C1 segment of cervical spinal cord (tissue), 14 donors: ENCODE measurements around the gene DGKZ.
"Not testable (repeated sequence)": the region's sequence is repeated elsewhere in the genome, so short reads cannot be mapped to it uniquely, and the experiment has no call there.

ENCODE experiments used
- DNase-seq, 14 donors: peaks; one replicate each; lab custom pipeline; 2025; lab: John Stamatoyannopoulos, UW

The DGKZ gene, protein sequence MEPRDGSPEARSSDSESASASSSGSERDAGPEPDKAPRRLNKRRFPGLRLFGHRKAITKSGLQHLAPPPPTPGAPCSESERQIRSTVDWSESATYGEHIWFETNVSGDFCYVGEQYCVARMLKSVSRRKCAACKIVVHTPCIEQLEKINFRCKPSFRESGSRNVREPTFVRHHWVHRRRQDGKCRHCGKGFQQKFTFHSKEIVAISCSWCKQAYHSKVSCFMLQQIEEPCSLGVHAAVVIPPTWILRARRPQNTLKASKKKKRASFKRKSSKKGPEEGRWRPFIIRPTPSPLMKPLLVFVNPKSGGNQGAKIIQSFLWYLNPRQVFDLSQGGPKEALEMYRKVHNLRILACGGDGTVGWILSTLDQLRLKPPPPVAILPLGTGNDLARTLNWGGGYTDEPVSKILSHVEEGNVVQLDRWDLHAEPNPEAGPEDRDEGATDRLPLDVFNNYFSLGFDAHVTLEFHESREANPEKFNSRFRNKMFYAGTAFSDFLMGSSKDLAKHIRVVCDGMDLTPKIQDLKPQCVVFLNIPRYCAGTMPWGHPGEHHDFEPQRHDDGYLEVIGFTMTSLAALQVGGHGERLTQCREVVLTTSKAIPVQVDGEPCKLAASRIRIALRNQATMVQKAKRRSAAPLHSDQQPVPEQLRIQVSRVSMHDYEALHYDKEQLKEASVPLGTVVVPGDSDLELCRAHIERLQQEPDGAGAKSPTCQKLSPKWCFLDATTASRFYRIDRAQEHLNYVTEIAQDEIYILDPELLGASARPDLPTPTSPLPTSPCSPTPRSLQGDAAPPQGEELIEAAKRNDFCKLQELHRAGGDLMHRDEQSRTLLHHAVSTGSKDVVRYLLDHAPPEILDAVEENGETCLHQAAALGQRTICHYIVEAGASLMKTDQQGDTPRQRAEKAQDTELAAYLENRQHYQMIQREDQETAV

DNA sequence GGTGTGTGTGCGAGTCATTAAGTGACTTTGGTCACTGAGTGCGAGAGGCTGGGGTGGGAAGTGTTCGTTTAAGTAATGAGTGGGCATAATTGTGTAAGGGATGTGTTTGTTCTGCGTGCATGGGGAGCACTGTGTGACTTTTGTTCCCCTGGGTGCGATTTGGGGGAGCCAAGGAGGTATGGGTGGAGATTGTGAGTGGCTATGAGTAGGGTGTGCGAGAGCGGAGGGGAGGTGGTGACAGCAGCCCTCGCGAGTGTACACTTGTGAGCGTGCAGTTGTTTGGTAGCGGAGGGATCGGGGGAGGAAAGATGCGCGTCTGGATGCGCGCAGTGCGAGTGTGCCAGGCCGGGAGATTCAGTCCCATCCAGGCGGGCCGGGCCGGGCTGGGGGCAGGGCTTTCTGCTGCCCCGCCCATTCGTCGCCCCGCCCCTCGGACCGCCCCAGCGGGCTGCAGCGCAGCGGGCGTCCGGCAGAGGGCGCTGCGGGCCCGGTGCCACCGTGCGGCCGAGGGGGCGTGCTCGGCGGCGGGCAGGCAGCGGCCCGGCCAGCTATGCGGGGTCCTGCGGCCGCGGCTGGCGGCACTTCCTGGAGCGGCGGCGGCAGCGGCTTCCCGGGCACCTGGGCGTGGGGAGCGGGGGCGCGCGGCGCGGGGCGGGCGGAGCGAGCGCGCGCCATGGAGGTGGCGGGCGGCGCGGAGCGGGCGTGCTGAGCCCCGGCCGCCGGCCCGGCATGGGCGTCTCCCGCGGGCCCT lies at the start of gene DGKZ:
Gene DGKZ, plus strand, starts transcription at position 578 of the 751 bp plus-strand sequence. CDS start 197 bp downstream, outside the sequence.
- DNase-seq = peak in 13 of 14 donors; percentile 63 to 95 (median 75)

DNA sequence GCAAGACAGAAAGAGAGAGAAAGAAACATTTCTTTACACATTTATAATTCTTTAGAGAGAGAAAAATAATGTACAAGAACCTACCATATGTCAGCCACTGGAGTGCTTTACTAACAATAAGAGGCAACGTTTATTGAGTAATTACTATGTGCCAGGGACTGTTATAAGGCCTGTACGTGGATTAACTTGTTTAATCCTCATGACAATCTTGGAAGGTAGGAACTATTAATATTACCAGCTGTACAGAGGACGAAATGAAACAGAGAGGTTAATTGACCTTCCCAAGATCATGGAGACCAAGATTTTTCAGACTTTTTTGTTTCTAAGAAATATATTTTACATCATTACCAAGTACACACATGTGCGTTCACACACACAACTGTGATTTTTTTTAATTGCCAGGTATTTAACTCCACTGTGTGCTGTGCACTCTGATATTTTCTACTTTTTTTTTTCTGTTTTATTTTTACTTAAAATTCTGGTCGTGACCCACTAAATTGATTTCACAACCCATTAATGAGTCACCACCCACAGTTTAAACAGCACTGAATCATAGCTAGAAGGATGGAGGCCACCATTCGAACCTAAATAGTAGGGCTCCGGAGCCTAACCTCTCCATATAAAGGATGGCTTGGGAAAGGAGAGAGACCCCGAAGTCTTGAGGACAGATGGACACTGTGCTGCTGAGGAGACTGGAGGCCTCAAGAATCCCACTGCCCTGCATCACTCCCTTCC lies 48.4 kb upstream of the DGKZ start:
- no peak for DNase-seq

DNA sequence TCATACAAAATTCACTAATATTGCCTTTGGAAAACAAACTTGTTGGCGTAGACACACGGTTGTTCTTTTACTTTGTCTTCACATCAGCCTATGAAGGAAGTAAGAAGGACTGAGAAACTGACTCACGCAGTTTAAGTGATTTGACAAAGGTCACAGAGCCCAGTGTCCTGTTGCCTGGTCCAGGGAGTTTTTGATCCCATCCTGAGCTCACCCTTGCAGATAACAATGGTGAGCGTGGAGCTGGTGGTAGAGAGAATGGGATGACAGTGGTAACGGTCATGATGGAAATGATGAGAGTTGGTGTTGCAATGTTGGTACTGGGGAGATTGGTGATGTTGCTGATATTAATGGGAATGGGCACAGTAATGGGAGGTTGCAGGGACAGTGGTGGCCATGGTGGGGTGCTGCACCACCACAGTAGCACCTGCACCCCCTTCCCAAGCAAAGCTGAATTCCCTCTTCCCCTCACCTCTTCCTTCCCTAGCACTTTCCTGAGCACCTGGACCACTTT lies 47.8 kb upstream of the DGKZ start:
- DNase-seq = no peak

DNA sequence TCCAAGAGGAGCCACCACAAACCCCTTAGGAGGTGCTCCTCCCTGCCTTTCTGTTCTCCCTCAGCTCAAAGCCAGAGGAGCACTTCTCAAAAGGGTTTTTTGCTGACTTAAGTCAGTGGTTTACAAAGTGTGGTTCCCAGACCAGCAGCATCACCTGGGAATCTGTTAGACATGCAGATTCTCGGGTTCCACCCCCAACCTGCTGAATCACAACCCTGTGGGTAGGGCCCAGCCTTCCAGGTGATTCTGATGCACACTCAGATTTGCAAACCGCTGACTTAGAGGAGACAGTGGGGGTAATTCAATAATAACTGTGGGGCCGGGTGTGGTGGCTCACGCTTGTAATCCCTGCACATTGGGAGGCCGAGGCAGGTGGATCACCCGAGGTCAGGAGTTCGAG lies 47.0 kb upstream of the DGKZ start:
- no peak for DNase-seq

DNA sequence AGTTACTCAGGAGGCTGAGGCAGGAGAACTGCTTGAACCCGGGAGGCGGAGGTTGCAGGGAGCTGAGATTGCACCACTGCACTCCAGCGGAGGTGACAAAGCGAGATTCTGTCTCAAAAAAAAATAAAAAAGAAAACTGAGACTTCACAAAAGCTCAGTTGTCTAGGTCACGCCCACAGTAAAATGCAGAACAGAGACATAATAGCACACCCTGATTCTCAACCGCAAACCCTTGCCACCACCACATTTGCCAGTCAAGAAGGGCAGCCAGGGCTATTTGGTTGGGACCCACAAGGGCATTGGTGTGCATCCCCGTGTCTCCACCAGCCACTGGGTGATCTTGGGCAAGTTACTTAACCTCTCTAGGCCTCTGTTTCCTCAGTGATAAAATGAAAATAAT lies 44.4 kb upstream of the DGKZ start:
- no peak for DNase-seq

DNA sequence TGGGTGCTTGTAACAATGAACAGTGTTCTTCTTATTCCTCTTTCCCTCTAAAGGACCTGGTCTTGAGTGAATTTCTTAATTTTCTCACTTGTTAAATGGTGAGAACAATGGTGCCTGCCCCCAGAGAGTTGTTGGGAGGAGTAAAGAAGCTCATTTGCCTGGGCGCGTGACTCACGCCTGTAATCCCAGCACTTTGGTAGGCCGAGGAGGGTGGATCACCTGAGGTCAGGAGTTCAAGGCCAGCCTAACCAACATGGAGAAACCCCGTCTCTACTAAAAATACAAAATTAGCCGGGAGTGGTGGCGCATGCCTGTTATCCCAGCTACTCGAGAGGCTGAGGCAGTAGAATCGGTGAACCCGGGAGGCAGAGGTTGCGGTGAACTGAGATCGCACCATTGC lies 43.2 kb upstream of the DGKZ start:
- not testable (repeated sequence) for DNase-seq

DNA sequence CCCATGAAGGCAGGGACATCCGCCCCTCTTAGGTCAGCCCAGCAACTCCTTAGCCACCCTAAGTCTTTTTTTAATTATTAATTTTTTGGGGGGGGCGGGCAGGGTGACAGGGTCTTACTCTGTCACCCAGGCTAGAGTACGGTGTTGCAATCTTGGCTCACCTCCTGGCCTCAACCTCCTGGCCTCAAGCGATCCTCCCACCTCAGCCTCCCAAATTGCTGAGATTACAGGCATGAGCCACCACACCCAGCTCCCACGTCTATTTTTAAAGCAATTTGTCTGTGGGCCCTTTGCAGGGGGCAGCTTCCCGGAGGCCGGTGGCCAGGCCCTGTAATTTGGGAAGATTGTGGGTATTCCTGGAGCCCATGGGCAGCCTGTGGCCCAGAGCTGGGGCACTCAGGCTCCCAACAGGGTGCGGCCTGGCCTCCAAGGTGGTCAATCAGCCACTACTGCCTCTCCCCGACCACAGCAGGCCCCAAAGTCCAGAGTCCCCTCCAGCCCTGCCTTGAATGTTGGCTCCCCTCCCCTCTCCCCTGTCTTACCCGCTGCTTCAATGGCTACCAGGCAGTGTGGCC lies 42.6 kb upstream of the DGKZ start:
- DNase-seq = no peak

DNA sequence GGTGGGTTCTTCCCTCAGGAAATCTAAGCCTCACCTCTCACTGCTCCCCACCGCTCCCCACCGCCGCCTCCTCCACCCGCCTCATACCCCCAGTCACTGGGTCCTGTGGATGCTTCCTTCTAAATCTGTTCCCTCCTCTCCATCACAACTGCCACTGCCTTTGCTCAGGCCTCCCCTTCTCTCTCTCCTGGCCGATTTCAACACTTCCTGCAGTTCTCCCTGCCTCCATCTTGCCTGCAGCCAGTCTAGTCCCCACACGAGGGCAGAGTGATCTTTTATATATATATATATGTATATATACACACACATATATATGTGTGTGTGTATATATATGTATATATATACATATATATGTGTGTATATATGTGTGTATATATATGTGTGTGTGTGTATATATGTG lies 42.0 kb upstream of the DGKZ start:
- no peak for DNase-seq

DNA sequence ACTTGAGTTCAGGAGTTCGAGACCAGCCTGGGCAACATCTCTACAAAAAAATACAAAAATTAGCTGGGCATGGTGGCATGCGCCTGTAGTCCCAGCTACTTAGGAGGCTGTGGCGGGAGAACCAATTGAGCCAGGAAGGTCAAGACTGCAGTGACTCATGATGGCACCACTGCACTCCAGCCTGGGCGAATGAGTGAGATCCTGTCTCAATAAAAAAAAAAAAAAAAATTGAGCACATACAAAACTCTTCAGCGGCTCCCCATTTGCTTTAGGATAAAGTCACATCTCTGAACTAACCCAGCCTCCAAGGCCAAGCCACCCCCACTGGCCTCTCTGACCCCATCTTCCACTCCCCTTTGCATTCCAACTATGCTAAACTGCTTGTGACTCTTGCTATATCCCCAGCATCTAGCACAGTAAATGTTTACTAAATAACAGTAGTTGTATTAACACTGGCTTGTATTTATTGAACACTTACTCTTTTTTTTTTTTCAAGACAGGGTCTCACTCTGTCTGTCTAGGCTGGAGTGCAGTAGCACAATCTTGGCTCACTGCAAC lies 40.9 kb upstream of the DGKZ start:
- DNase-seq = no peak

DNA sequence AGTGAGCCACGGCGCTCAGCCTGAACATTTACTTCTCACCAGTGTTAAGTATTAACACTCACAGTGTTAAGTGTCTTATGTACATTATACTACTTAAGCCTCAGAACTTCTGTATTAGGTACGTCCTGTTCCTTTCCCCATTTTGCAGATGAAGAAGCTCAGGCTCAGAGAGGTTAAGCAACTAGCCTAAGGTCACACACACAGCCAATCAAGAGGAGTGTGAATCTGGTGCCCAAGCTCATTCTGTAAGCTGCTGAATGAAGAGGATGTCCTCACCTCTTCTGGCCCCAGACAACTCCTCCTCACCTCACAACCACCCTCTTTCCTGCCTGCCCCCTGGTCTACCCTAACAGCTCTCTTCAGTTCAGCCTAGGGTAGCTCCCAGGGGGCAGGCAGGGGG lies 39.9 kb upstream of the DGKZ start:
- no peak for DNase-seq

DNA sequence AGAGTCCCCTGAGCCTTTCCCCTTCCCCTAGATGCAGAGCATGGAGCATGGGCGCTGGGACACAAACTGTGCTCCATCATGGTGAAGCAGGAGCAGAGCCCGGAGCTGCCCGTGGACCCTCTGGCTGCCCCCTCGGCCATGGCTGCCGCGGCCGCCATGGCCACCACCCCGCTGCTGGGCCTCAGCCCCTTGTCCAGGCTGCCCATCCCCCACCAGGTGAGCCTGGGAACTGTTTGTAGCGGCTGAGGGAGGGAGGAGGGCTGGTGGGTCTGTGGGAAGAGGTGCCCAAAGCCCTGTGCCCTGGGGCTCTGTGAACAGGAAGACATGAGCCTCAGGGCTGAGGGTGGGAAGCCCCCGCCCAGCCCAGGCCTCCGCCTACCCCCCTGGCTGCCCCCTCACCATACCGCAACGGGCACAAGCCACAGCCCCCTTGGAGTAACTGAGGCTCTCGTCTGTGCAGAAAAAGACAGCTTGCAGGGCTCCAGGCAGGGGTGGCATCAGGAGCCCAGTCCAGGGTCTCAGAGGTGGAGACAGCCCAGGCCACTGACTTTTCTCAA lies 39.4 kb upstream of the DGKZ start:
- DNase-seq = no peak

DNA sequence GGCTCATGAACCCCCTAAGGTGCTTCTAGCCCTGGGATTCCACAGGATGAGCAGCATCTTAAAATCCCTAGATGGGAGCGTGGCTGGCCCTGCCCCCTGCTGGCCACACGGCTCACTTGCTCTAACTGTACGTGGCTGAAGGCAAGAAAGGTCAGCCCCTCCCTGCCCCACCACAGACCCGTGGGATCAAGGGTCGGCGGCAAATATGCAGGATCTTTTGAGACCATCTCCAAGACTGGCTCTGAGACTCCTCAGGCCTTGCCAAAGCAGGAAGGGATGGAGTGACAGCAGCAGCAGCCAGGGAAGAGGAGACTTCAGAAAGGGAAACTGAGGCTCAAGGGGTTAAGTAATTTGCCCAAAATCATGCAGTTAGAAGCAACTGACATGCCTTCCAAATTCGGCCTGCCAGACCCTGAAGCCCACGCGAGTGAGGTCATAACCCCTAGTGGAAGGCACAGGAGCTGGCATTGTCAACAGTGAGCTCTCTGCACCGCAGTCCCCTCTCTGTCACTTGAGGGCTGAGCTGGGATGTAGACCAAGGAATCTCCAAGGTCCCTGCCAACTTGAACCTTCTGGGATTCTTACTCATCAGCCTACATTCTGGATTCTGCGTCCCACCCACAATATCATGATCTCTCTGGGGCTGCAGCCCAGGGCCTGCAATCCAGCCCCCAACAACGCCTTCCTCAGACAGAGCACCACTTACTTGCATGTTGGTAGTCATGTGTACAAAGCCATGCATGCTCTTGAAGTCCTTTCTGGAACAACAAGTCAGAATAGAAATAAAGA lies 38.4 kb upstream of the DGKZ start:
- peak in 9 of 14 donors; percentile 12 to 54 (median 32) for DNase-seq

DNA sequence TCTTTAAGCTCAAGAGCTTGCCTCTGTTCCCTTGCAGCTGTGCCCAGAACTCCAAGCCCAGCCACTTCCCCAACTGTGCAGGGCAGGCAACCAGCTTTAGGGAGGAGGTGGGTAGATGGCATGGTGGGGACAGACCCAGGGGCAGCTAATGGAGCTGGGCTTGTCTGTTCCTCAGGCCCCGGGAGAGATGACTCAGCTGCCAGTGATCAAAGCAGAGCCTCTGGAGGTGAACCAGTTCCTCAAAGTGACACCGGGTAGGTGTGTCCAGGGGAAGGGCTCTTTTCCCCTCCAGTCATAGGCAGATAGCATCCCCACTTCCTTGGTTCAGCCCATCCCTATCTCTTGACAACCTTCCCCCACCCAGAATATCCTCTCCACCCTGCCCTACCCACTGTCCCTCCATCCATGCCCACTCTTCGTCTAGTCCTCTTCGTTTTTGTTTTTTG lies 37.4 kb upstream of the DGKZ start:
- DNase-seq = no peak

DNA sequence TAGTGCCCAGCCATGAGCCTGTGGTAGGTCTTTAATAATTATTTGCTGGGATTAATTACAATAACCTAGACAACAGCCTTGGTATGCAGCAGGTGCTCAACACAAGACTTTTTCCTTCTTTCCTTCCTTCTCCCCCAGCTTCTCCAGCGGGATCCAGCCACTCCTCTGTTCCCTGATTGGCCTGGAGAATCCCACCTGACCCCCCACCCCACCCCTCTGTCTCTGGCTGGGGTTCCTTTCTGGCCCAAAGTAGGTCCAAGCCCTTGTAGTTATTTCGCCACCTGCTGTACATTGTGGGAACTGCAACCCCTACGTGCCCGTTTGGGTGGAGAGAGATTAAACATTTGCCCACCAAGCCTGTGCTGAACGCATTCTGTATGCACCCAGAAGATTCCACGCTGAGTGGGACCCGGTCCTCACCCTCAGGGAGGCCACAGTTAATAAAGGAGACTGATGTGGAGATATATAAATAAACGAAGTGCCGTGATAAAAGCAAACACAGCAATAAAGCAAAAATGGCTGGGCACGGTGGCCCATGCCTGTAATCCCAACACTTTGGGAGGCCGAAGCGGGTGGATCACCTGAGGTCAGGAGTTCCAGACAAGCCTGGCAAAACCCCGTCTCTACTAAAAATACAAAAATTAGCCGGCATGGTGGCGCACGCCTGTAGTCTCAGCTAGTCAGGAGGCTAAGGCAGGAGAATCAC lies 32.1 kb upstream of the DGKZ start:
- peak in 6 of 14 donors; percentile 10 to 33 (median 14) for DNase-seq

DNA sequence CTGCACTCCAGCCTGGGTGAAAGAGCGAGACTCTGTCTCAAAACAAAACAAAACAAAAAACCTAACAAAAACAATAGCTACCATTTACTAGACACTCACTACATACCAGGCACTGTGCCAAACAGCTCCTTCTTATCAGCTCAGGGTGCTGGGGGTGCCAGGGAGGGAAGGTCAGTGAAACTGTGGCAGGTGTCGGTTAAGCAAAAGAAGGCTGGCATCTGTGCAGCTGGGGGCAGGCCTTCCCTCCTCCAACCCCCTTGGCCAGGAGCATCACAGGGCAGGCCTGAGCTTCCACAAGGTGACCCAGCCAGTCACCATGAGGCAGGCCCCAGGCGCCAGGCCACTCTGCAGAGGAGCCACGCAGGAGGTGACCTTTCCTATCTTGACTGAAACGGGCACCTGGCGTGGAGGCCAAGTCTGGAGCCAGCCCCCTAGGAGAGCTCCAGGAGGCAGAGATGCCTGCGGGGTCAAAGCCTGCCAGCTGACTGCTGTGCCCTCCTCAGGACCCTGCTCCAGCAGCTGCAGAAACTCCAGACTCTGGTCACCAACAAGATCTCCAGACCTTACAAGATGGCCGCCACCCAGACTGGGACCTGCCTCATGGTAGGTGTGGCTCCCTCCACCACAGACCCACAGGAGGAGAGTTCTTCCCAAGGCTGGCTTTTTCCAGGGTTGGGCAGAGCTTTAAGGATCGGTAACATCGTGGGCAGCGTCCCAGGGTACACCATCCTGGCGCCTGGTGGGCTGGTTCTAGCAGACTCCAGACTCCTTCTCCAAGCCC lies 31.3 kb upstream of the DGKZ start:
- no peak for DNase-seq

DNA sequence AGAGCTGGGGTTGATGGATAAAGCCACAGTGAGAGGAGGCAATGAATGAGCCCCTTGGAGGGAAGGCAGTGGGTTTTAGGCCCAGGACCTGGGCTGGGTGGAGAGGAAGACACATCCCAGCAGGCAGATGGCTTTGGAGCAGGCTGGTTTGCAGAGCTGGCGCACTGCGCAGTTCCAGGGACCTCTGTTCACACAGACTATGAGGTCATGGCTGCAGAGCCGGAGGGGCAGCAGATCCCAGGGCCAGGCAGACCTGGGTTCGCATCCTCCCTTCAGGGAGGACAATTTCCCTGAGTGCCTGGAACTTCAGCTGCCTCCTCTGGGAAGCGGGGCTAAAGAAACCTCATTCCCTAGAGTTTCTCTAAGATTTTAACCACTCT lies 28.2 kb upstream of the DGKZ start:
- no peak for DNase-seq

DNA sequence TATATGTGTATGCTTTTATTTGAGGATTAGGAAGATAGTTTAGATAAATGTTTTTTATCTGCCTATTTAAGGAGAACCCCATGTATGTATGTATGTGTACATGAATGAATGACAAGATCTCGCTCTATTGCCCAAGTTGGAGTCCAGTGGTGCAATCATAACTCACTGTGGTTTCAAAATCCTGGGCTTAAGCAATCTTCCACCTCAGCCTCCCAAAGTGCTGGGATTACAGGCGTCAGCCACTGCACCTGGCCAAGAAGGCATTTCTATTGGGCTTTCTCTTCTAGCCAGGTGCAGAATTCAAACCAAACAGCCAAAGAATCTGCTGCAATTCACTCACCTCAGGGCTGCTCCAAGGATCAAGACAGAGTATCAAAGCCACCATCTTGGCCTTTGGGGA lies 25.5 kb upstream of the DGKZ start:
- DNase-seq = no peak

DNA sequence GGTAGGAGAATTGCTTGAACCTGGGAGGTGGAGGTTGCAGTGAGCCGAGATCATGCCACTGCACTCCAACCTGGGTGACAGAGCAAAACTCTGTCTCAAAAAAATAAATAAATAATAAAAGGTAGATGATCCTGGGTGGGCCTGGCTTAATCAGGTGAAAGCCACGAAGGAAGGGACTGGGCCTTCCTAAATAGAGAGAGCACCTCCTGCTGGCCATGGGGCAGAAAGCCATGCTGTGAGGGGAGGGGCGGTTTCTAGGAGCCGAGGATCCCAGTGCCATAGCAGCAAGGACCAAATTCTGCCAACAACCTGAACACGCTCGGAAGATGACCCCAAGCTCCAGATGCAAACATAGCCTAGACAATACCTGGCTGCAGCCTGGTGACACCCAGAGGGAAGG lies 24.5 kb upstream of the DGKZ start:
- DNase-seq = no peak
